ENCODE measurements around the gene MAD1L1.

The MAD1L1 gene

GRCh38 chr7:2012981-2013380 lies 219.8 kb downstream of the MAD1L1 start:
- ChIA-PET CTCF (interaction anchor here (0.6 kb wide), 1 partner anchor 242 kb away, joined by 3 read pairs; no protein-coding TSS in a partner anchor), POLR2A (no interaction called here)
- peaks cover 0 to 20% of the 10 kb centered on the region in 2 experiments; a peak in 1 of 3 replicates for H3K36me3 ChIP-seq (ENCODE audit: control insufficient read depth in 2 of 2, insufficient read depth in 1 of 2, low read length in 2 of 2)
- no peak overlapping the region for H3K27ac ChIP-seq (ENCODE audit: extremely low read depth, low read depth, low read length)
- TF ChIP-seq ZIC2 (tag by site-specific recombination; IDR thresholded peaks at IDR 0.05) (peak; percentile 84), ZBTB8A (tag by site-specific recombination; IDR thresholded peaks at IDR 0.05) (no peak)
- H3K4me3 ChIP-seq (ENCODE audit: low read depth, low read length), result no peak overlapping the region
- H3K4me1 ChIP-seq (ENCODE audit: control insufficient read depth, insufficient read depth, low read length), result no peaks in the 10 kb centered on the region
- no peaks in the 10 kb centered on the region for H3K9me3 ChIP-seq (ENCODE audit: control insufficient read depth, insufficient read depth, low read depth, low read length)

GRCh38 chr7:2012044-2012900 lies 220.5 kb downstream of the MAD1L1 start:
- Histone ChIP-seq H3K4me1 (ENCODE audit: control insufficient read depth, insufficient read depth, low read length) (no peaks in the 10 kb centered on the region), H3K27ac (ENCODE audit: extremely low read depth, low read depth, low read length) (no peak overlapping the region), H3K4me3 (ENCODE audit: low read depth, low read length) (no peak overlapping the region), H3K36me3 (ENCODE audit: control insufficient read depth in 2 of 2, insufficient read depth in 1 of 2, low read length in 2 of 2) (peaks cover 0 to 20% of the 10 kb centered on the region in 2 experiments; a peak in 1 of 3 replicates), H3K9me3 (ENCODE audit: control insufficient read depth, insufficient read depth, low read depth, low read length) (no peaks in the 10 kb centered on the region)
- no peak for TF ChIP-seq ZNF391 (tag by site-specific recombination; IDR thresholded peaks at IDR 0.05; ENCODE audit: borderline replicate concordance, low read depth)
- TF ChIP-seq ZNF37A (tag by site-specific recombination; IDR thresholded peaks at IDR 0.05), result no peak
- TF ChIP-seq ZNF350 (tag by site-specific recombination; IDR thresholded peaks at IDR 0.05), result no peak
- TF ChIP-seq SCRT2 (tag by site-specific recombination; IDR thresholded peaks at IDR 0.05), result no peak
- no peak for TF ChIP-seq ZNF132 (tag by site-specific recombination; IDR thresholded peaks at IDR 0.05; ENCODE audit: borderline replicate concordance)
- TF ChIP-seq ZNF514 (tag by site-specific recombination; IDR thresholded peaks at IDR 0.05), result no peak
- TF ChIP-seq, protein P1, sequence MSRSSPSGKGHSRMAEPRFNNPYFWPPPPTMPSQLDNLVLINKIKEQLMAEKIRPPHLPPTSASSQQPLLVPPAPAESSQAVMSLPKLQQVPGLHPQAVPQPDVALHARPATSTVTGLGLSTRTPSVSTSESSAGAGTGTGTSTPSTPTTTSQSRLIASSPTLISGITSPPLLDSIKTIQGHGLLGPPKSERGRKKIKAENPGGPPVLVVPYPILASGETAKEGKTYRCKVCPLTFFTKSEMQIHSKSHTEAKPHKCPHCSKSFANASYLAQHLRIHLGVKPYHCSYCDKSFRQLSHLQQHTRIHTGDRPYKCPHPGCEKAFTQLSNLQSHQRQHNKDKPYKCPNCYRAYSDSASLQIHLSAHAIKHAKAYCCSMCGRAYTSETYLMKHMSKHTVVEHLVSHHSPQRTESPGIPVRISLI (tag by site-specific recombination; IDR thresholded peaks at IDR 0.05), result no peak
- TF ChIP-seq YY2 (tag by site-specific recombination; IDR thresholded peaks at IDR 0.05), result no peak
- no peak for TF ChIP-seq ZNF341 (tag by site-specific recombination; IDR thresholded peaks at IDR 0.05; ENCODE audit: low read depth)
- TF ChIP-seq HOXA7 (CRISPR knock-in tag; IDR thresholded peaks at IDR 0.05; ENCODE audit: borderline replicate concordance), result no peak
- TF ChIP-seq ZNF521 (tag by site-specific recombination; IDR thresholded peaks at IDR 0.05), result no peak
- CTCF ChIA-PET, result interaction anchor here (0.6 kb wide), 1 partner anchor 242 kb away, joined by 3 read pairs; no protein-coding TSS in a partner anchor
- POLR2A ChIA-PET, result no interaction called here

DNA sequence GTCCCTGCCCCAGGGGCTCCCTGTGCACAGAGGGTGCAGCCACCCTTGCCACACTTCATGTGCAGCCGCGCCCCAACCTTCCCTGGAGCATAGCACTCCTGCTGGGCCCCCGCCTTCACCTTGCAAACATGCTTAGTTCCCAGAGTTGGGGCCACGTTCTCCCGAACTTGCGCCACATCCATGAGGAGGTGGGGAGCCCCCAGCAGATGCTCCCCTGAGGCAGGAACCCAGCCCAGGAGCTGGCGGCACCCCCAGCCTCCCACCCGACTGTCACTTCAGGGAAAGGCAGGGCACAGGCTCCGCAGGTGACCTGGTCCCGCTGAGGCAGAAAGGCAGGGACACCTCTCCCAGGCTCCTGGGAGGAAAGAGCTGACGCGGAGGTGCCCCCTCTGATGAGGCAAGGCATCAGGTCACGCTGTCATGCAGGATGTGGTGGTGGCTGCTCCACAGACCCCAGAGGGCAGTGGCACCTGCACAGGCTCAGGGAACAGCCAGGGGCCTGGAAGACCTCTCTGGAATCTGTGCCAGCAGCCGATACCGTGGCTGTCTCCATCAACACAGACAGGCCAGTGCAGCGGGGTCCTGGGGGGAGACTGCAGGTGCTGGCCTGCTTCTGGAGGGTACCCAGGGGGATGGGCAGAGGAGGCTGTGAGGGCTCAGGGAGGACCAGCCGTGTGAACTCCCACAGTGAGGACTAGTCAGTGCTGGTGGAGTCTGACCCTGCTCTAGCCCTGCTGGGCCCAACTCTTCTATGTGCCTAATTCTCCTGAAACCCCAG lies 221.3 kb downstream of the MAD1L1 start:
- H3K4me3 ChIP-seq (ENCODE audit: low read depth, low read length), result no peak overlapping the region
- TF ChIP-seq ZNF776 (tag by site-specific recombination; IDR thresholded peaks at IDR 0.05; ENCODE audit: borderline replicate concordance) (no peak), ZIC2 (tag by site-specific recombination; IDR thresholded peaks at IDR 0.05) (peak; percentile 22; the same call in 1 of the 2 replicates)
- H3K36me3 ChIP-seq (ENCODE audit: control insufficient read depth in 2 of 2, insufficient read depth in 1 of 2, low read length in 2 of 2), result peaks cover 0 to 20% of the 10 kb centered on the region in 2 experiments; a peak in 1 of 3 replicates
- H3K4me1 ChIP-seq (ENCODE audit: control insufficient read depth, insufficient read depth, low read length), result no peaks in the 10 kb centered on the region
- ChIA-PET CTCF (no interaction called here), POLR2A (no interaction called here)
- H3K27ac ChIP-seq (ENCODE audit: extremely low read depth, low read depth, low read length), result no peak overlapping the region
- no peaks in the 10 kb centered on the region for H3K9me3 ChIP-seq (ENCODE audit: control insufficient read depth, insufficient read depth, low read depth, low read length)

GRCh38 chr7:2010551-2011265 lies 222.0 kb downstream of the MAD1L1 start:
- Histone ChIP-seq H3K4me1 (ENCODE audit: control insufficient read depth, insufficient read depth, low read length) (no peaks in the 10 kb centered on the region), H3K27ac (ENCODE audit: extremely low read depth, low read depth, low read length) (no peak overlapping the region)
- POLR2A ChIA-PET, result no interaction called here
- TF ChIP-seq ZNF37A (tag by site-specific recombination; IDR thresholded peaks at IDR 0.05) (no peak), ZNF24 (tag by site-specific recombination; IDR thresholded peaks at IDR 0.05) (no peak), TSHZ1 (tag by site-specific recombination; IDR thresholded peaks at IDR 0.05; ENCODE audit: borderline replicate concordance) (no peak), ZNF354C (tag by site-specific recombination; IDR thresholded peaks at IDR 0.05; ENCODE audit: borderline replicate concordance, low read depth) (no peak), ZNF544 (tag by site-specific recombination; IDR thresholded peaks at IDR 0.05) (no peak), YY1 (tag by site-specific recombination; IDR thresholded peaks at IDR 0.05) (no peak), ZNF324 (tag by site-specific recombination; IDR thresholded peaks at IDR 0.05) (no peak), SCRT2 (tag by site-specific recombination; IDR thresholded peaks at IDR 0.05) (no peak), YY2 (tag by site-specific recombination; IDR thresholded peaks at IDR 0.05) (no peak)

More at GRCh38 chr7:2010551-2011265, 222.0 kb downstream of the MAD1L1 start:
- Histone ChIP-seq H3K36me3 (ENCODE audit: control insufficient read depth in 2 of 2, insufficient read depth in 1 of 2, low read length in 2 of 2) (peaks cover 0 to 20% of the 10 kb centered on the region in 2 experiments; a peak in 1 of 3 replicates), H3K4me3 (ENCODE audit: low read depth, low read length) (no peak overlapping the region), H3K9me3 (ENCODE audit: control insufficient read depth, insufficient read depth, low read depth, low read length) (no peaks in the 10 kb centered on the region)
- CTCF ChIA-PET, result no interaction called here

Measured in HEK293 (cell line).